Kidney epithelial cell (primary cell): ENCODE data around the gene C5orf58. TPM values are rescaled to one million over a fixed set of nuclear protein-coding genes. Genes with fewer than 3 reads are reported as not detected.

Source experiments
- DNase-seq: peaks from one replicate; pipeline ENCODE4 v3.0.0-alpha.2; 2010; ENCODE audit warnings: low read depth
- H3K27me3 ChIP-seq: 2 replicates; pipeline ENCODE4 v1.6.0; 2011; ENCODE audit warnings: low read length; ENCODE audit not compliant: control insufficient read depth, insufficient read depth
- H3K36me3 ChIP-seq: 2 replicates; pipeline ENCODE4 v1.5.1; 2011; ENCODE audit warnings: low read length; ENCODE audit not compliant: control insufficient read depth, insufficient read depth
- H3K4me3 ChIP-seq: 2 replicates; pipeline ENCODE4 v1.5.1; 2011; ENCODE audit warnings: low read depth, mild to moderate bottlenecking, control low read depth, low read length
- CTCF ChIP-seq: IDR thresholded peaks from 2 replicates; pipeline ENCODE4 v1.5.1; 2011; ENCODE audit warnings: mild to moderate bottlenecking, moderate library complexity, low read length, control low read depth, inconsistent platforms; ENCODE audit not compliant: insufficient read depth, poor library complexity, severe bottlenecking
- total RNA-seq: library from RNA; depleted of rRNA; stranded (reverse); fragments of >200 nt; gene quantifications from 2 replicates; pipeline ENCODE4 v1.2.3, GENCODE V29; 2015

Gene C5orf58
- total RNA-seq, 1 donor from 2014 or later, result not detected

- Histone ChIP-seq H3K4me3 (no peak overlapping the region), H3K27me3 (peaks cover 13% of the 10 kb centered on the region)
These were observed 29.6 kb downstream of the C5orf58 start for GRCh38 chr5:170262061-170263045.

GRCh38 chr5:170263906-170264305 lies 31.1 kb downstream of the C5orf58 start:
- no peaks in the 10 kb centered on the region for H3K36me3 ChIP-seq
- DNase-seq, result no peak
- H3K4me3 ChIP-seq, result no peak overlapping the region
- TF ChIP-seq CTCF, result no peak
- peaks cover 16% of the 10 kb centered on the region for H3K27me3 ChIP-seq

More at GRCh38 chr5:170262061-170263045, 29.6 kb downstream of the C5orf58 start:
- H3K36me3 ChIP-seq, result no peaks in the 10 kb centered on the region
- no peak for TF ChIP-seq CTCF
- no peak for DNase-seq

GRCh38 chr5:170265522-170265921 lies 32.7 kb downstream of the C5orf58 start:
- no peak for DNase-seq
- H3K27me3 ChIP-seq, result peaks cover 16% of the 10 kb centered on the region
- no peak for TF ChIP-seq CTCF
- no peaks in the 10 kb centered on the region for H3K36me3 ChIP-seq
- no peak overlapping the region for H3K4me3 ChIP-seq

- no peak overlapping the region for H3K4me3 ChIP-seq
- H3K27me3 ChIP-seq, result peaks cover 16% of the 10 kb centered on the region
- no peak for TF ChIP-seq CTCF
- DNase-seq, result no peak
- H3K36me3 ChIP-seq, result no peaks in the 10 kb centered on the region
These were observed 34.0 kb downstream of the C5orf58 start for GRCh38 chr5:170266570-170267381.

GRCh38 chr5:170267431-170268152 lies 34.8 kb downstream of the C5orf58 start:
- Histone ChIP-seq H3K4me3 (no peak overlapping the region), H3K36me3 (no peaks in the 10 kb centered on the region), H3K27me3 (peaks cover 16% of the 10 kb centered on the region)
- DNase-seq, result peak; percentile 12
- TF ChIP-seq CTCF, result peak; percentile 84
